ENCODE results near the gene ZFR.

DNA sequence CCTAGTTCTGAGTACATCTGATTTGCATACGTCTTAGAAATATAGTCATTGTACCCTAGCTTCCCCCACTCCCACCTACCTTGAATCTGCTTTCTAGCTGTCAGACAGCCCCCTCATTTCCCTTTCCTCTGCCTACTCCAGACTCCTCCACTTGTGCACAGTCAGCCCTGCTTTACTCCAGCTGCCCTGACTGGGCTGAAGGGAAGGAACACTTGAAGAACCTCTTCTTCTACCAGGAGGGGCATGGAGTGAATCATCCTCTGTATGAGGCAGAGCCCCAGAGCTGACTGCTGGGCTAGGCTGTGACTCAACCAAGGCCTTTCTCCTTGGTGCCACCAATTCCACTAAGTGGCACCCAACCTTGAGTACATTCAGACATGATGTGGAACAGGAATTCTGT lies 18.1 kb upstream of the ZFR start:
- TF ChIP-seq, protein P1, sequence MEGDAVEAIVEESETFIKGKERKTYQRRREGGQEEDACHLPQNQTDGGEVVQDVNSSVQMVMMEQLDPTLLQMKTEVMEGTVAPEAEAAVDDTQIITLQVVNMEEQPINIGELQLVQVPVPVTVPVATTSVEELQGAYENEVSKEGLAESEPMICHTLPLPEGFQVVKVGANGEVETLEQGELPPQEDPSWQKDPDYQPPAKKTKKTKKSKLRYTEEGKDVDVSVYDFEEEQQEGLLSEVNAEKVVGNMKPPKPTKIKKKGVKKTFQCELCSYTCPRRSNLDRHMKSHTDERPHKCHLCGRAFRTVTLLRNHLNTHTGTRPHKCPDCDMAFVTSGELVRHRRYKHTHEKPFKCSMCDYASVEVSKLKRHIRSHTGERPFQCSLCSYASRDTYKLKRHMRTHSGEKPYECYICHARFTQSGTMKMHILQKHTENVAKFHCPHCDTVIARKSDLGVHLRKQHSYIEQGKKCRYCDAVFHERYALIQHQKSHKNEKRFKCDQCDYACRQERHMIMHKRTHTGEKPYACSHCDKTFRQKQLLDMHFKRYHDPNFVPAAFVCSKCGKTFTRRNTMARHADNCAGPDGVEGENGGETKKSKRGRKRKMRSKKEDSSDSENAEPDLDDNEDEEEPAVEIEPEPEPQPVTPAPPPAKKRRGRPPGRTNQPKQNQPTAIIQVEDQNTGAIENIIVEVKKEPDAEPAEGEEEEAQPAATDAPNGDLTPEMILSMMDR (IDR thresholded peaks at IDR 0.05; ENCODE audit: poor library complexity): no peak
- no peak for TF ChIP-seq EZH2phosphoT487 (IDR thresholded peaks at IDR 0.05; ENCODE audit: low read depth, severe bottlenecking, unreplicated experiment)
